ENCODE measurements around the gene CDK6. TPM values are rescaled to one million over a fixed set of nuclear protein-coding genes. Genes with fewer than 3 reads are reported as not detected.

Gene CDK6
- polyA plus RNA-seq, 1 experiment = 29.2 TPM

- ChIA-PET POLR2A (no interaction called here), CTCF (no interaction called here)
- H3K4me3 ChIP-seq (ENCODE audit: low read depth, low read length) = no peak overlapping the region
- no peak for TF ChIP-seq CTCF (IDR thresholded peaks at IDR 0.05; ENCODE audit: insufficient read depth, low read depth, low read length)
- no peak for DNase-seq (ENCODE audit: low read depth)
- no peaks in the 10 kb centered on the region for H3K27me3 ChIP-seq (ENCODE audit: control insufficient read depth, insufficient read depth, low read length)
- no peaks in the 10 kb centered on the region for H3K36me3 ChIP-seq (ENCODE audit: control insufficient read depth, insufficient read depth, low read length)
Observed at GRCh38 chr7:92647011-92647625, 189.3 kb downstream of the CDK6 start.

GRCh38 chr7:92645114-92646061 lies 191.0 kb downstream of the CDK6 start:
- no peak for TF ChIP-seq CTCF (IDR thresholded peaks at IDR 0.05; ENCODE audit: insufficient read depth, low read depth, low read length)
- CTCF ChIA-PET = interaction anchor here (1.2 to 1.7 kb wide), 2 partner anchors 24 to 219 kb away, joined by 3 to 7 read pairs; no protein-coding TSS in a partner anchor
- DNase-seq (ENCODE audit: low read depth) = no peak
- POLR2A ChIA-PET = interaction anchor here (0.5 kb wide), 1 partner anchor 12 kb away, joined by 4 read pairs; no protein-coding TSS in a partner anchor
- Histone ChIP-seq H3K36me3 (ENCODE audit: control insufficient read depth, insufficient read depth, low read length) (no peaks in the 10 kb centered on the region), H3K27me3 (ENCODE audit: control insufficient read depth, insufficient read depth, low read length) (no peaks in the 10 kb centered on the region), H3K4me3 (ENCODE audit: low read depth, low read length) (no peak overlapping the region)

GRCh38 chr7:92644406-92645113 lies 191.8 kb downstream of the CDK6 start:
- H3K36me3 ChIP-seq (ENCODE audit: control insufficient read depth, insufficient read depth, low read length) = no peaks in the 10 kb centered on the region
- H3K27me3 ChIP-seq (ENCODE audit: control insufficient read depth, insufficient read depth, low read length) = no peaks in the 10 kb centered on the region
- ChIA-PET CTCF (interaction anchor here (1.2 to 1.7 kb wide), 2 partner anchors 23 to 220 kb away, joined by 3 to 7 read pairs; no protein-coding TSS in a partner anchor), POLR2A (interaction anchor here (0.5 kb wide), 1 partner anchor 12 kb away, joined by 4 read pairs; no protein-coding TSS in a partner anchor)
- TF ChIP-seq CTCF (IDR thresholded peaks at IDR 0.05; ENCODE audit: insufficient read depth, low read depth, low read length) = no peak
- no peak overlapping the region for H3K4me3 ChIP-seq (ENCODE audit: low read depth, low read length)
- DNase-seq (ENCODE audit: low read depth) = no peak

GRCh38 chr7:92643821-92644220 lies 192.6 kb downstream of the CDK6 start:
- no peak overlapping the region for H3K4me3 ChIP-seq (ENCODE audit: low read depth, low read length)
- TF ChIP-seq CTCF (IDR thresholded peaks at IDR 0.05; ENCODE audit: insufficient read depth, low read depth, low read length) = no peak
- no peaks in the 10 kb centered on the region for H3K27me3 ChIP-seq (ENCODE audit: control insufficient read depth, insufficient read depth, low read length)
- POLR2A ChIA-PET = no interaction called here
- CTCF ChIA-PET = interaction anchor here (1.7 kb wide), 1 partner anchor 23 kb away, joined by 7 read pairs; no protein-coding TSS in a partner anchor
- no peak for DNase-seq (ENCODE audit: low read depth)
- H3K36me3 ChIP-seq (ENCODE audit: control insufficient read depth, insufficient read depth, low read length) = no peaks in the 10 kb centered on the region

Measured in BJ (cell line).